Fibroblast of the conjunctiva (primary cell): ENCODE data around the gene MFN1.
"Not testable (repeated sequence)": the region's sequence is repeated elsewhere in the genome, so short reads cannot be mapped to it uniquely, and the experiment has no call there.

Source experiments
- DNase-seq: peaks from one replicate; pipeline ENCODE4 v3.0.0-alpha.2; 2010; ENCODE audit warnings: low read depth

Gene MFN1

DNA sequence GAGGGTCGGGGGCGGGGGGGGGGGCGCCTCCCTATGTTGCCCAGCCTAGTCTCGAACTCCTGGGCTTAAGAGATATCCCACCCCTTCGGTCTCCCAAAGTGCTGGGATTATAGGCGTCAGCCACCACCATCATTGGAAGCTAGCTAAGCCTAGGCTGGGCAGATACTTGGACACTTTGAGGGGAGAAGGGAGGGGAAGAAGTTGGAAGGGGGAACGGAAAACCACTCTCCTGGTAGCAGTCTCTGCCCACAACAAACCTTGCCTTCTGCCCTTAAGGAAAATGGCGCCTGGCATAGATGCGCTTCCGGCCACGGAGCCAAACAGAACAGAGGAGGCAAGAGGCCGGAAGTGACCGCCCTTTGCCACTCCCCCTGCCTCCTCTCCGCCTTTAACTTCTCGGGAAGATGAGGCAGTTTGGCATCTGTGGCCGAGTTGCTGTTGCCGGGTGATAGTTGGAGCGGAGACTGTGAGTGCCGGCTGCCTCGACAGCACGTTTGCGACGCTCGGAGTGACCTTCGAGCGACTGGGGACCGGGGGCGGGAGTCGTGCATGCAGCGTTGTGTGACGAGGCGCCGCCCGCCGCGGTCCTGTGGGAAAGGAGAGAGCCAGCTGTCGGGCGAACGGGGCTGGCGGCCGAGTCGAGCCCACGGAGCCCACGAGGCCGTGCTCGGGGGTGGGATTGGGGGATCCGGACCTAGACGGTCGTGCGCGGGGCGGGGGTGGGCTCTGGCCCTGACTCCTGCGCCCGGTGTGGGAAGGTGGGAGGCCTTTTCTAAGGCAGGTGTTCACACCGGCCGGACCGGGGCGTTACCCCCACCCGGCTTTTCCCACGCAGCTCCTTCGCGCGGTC is at the start of gene MFN1:
MFN1 (plus strand) TSS at position 365 of the 850 bp plus-strand sequence. CDS start 1,143 bp downstream, outside the sequence.
- peak; percentile 94 for DNase-seq

DNA sequence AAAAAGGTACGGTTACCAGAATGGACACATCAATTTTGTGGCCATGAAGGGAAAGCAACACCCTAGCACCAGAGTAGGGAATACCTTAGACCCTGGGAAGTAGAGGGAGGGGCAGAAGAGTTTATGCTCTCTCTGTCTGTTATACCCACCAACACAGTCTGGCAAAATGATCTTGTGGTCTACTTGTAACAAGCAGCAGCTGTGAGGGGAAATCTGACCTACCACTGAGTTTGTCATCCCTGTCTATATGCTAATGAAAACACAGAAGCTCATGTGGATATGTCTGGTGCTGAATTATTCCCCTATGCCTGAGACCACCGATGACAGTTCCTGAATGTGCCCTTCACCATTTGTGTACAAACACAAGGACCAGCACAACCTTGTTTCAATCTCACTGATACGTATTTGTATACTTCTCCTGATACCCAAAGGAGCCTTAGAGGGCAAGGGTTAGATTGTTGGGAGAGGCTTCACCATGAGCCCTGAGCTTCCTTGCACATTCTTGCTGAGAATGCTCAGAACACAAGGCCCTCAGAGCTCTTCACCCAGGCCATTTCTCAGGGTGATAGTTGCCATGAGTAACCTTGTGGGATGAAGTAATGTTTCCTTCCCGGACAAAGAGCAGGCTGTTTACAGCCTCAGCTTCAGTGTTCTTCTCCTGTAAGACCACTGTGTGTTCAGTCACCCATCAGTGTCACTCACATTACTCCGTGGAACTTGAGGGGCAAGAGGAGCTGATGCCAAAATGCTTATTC is 49.4 kb upstream of the MFN1 start:
- no peak for DNase-seq

DNA sequence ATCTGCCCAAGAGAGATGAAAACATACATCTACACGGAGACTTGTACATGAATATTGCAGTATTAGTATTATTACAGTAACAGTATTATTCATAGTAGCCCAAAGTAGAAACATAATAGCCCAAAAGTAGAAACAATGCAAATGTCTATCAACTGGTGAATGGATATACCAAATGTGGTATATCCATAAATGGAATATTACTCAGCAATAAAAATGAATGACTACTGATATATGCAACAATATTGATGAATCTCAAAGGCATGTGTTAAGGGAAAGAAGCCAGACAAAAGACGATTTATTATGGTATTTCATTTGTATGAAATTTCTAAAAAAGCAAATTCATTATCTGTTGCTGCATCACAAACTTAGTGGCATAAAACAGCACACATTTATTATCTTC is 48.2 kb upstream of the MFN1 start:
- no peak for DNase-seq

DNA sequence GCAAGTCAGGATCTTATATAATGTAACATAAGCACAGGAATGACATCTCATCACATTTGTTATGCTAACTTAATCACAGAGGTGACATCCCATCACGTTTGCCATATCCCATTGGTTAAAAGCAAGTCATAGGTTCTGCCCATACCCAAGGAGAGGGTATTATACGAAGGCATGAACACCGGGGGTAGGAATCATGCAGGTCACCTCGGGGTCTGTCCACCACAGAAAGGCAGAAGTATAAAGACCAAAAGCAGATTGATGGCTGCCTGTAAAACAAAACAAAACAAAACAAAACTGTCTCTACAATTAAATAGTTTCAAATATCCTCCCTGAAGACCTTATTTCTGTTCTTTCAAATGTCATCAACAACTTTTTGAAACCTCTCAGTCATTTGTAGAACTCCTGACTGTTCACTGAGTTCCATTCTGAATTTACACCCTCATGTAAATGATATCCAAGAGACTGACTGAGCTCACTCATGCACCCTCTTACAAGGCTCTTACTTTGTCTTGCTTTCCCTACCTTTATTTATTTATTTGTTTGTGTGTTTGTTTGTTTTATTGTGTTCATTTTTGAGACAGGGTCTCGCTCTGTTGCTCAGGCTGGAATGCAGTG is 47.4 kb upstream of the MFN1 start:
- no peak for DNase-seq

DNA sequence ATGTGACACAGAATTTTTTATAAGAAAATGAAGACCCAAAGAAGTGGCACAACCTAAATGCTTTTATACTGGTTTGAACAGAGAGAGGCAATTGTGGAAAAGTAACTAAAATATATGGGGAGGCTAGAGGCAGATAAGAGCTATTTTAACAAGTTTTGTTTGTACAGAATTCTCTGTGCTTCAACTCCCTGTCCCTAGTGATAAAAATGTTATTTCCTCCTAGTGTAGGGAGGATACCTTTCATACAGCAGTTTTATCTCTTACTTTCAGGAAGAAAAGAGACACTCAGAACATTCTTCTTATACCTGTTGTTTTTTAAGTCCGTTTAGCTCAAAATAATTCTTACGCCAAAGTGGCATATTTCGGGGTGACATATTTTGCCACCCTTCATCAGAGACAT is 45.9 kb upstream of the MFN1 start:
- no peak for DNase-seq

DNA sequence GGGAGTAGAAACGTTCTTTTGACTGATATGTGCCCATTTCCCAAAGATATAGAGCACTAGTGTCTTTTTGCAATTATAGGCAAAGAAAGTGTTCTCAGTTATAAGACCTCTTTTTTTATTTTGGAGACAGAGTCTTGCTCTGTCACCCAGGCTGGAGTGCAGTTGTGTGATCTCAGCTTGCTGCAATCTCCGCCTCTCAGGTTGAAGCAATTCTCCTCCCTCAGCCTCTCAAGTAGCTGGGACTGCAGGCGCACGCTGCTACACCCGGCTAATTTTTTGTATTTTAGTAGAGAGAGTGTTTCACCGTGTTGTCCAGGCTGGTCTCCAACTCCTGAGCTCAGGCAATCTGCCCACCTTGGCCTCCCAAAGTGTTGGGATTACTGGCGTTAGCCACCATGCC is 45.4 kb upstream of the MFN1 start:
- no peak for DNase-seq

DNA sequence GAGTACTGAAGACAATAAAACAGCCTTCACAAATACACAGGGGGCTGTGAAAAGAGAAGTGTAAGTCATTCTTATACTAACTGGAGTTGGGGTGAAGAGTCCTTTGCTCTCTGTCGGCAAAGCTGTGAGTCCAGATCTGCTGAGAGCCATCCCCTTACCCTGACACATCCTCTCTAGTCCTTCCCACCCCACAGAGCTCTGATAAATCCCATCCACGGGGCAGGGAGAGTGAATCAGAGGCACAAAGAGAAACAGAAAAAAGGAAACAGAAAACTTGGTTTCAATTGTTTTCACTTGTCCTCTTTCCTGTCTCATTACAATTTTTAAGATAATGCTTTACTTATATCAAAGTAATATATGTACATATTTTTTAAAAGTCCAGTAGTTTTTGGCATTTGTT is 42.9 kb upstream of the MFN1 start:
- DNase-seq, result no peak

DNA sequence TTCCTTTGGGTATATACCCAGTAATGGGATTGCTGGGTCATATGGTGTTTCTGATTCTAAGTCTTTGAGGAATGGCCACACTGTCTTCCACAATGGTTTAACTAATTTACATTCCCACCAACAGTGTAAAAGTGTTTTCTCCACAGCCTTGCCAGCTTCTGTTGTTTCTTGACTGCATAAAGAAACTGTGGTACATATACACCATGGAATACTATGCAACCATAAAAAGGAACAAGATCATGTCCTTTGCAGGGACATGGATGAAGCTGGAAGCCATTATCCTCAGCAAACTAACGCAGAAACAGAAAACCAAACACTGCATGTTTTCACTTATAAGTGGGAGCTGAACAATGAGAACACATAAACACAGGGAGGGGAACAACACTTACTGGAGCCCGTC is 40.1 kb upstream of the MFN1 start:
- DNase-seq, result not testable (repeated sequence)

DNA sequence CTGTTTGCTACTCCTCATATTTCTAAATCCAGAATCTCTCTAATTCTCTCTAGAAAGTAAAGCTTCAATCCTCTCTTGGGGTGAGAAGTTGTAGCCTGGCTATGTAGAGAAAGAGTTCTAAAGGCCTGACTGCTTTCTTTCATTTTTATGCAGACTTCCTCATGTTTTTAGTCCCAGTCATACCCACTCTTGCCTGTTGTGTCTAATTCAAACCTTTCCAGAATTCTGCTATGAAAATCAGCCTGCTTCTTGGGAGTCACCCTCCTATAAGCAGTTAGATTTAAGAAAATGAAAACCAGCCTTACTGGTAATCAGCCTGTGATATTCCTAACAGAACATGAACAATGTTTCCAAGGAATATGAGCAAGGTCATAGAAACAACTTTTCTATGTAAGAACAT is 39.5 kb upstream of the MFN1 start:
- DNase-seq, result no peak

DNA sequence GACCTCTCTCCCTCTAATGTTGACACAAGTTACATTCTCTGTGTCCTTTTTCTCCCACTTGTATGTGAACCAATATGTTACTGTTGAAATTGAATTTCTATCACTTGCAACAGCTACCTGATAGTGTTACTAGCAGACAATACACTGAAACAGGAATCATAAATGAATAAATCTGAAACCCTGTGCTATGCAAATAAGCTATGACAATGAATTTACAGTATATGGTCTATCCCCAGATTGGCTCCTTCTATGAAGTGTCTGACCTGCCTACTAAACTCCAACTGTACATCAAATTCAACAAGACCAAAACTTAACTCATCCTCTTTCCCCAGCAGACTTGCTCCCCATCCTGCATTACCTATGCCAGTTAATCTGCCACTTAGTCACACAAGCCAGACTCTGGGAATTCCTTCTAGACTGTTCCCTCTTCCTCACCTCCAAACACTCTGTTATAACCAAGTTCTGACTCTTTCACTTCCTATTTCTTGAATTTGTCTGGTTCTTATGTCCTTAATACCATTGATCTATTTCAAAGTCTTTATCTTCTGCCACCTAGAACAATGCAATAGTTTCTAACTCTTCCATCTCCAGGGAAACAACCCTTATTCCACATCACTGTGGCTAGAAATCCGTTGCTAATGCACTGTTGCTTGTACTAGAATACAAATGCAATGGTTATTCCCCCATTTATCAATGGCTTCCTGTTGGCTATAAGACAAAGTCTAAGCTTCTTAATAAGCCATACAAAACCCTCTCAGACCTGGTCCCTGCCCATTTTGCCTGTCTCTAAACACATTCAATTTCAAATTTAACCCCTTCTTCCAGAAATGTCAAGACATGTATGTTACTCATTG is 38.1 kb upstream of the MFN1 start:
- DNase-seq, result no peak

DNA sequence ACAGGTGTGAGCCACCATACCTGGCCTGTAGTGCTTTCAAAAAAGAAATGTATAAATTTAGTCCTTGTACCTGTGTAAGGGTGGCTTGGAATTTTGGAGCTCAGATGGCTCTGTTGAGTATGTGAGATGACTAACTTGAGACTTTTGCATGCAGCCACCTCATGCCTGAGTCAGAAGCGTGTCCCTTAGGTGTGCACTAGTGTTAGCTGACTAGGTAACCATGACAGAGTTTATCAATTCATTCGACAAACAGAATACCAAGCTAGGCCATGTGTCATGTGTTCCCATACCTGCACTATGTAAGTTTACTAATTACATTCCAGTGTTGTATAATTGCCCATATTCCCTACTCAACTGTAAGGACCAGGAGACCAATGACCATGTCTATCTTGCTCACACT is 28.6 kb upstream of the MFN1 start:
- DNase-seq, result no peak

DNA sequence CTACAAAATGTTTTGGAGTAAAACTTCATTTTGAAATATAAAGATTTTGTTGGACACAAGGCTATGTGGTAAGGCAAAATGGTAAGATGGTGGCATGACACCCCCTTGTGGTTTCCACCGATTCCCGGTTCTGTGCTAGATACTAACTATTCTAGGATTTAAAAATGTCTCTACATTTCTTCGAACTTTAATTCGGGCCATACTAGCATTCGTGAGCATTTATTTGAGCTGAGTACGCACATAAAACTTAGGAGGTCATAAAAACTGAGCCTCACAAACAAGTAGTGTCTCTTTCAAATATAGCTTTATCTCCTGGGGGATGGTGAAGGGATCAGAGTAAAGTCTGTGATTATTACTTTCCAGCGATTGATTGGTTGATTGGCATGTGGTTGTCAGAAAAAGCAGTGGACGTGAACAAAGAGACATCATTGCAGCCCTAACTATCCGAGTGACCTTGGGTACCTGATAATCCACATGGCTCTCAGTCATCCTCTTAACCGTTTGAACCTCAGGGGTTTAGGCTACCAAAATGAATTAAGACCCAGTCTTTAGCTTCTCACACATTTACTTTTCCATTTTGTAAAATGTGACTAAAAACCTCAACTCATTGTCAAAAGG is 25.7 kb upstream of the MFN1 start:
- DNase-seq, result peak; percentile 42

DNA sequence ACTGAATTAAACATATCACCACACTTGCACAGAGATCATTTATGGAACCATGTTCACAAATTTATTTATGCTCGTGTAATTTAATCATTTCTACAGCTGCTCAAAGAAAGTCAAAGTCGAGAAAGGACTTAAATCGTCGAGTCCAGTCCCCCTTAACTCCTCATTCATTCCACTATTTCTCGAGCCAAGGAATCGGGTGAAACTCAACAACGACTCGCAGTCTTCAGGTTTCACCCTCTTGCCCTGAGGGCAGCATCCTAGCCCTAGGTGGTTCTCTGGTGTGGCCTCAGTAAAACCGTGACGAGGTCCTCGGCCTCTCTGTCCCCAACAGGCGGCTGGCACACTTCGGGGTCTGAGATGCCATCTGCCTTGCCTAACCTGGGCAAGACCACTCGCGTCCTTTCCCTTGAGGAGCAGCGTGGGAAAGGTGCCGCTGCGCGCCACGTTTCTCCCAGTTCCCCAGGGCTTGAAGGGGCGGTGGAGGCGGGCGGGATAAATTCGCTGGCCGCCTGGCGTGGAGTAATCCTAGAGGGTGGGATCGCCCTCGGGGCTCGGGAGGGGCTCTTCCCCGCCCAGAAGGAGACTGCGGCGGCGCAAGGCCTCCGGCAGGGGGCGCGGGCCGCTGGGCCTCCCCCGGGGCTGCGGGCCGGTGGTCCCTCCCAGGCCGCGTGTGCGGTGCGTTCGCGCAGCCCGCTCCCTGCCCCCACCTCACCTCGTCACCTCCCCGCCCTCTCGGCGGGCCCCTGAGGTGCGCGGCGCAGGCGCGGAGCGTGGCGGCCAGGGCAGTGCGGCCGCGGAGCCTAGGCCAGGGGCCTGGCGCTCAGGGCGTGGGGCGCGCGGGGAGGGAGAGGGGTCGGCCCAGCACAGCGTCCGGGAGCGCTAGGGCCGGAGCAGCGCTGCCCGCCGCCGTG is 25.0 kb upstream of the MFN1 start, which contains the start of gene ZNF639:
ZNF639 (plus strand) TSS at position 746 of the 911 bp plus-strand sequence. CDS start 5,263 bp downstream, outside the sequence.
- DNase-seq, result peak; percentile 70

DNA sequence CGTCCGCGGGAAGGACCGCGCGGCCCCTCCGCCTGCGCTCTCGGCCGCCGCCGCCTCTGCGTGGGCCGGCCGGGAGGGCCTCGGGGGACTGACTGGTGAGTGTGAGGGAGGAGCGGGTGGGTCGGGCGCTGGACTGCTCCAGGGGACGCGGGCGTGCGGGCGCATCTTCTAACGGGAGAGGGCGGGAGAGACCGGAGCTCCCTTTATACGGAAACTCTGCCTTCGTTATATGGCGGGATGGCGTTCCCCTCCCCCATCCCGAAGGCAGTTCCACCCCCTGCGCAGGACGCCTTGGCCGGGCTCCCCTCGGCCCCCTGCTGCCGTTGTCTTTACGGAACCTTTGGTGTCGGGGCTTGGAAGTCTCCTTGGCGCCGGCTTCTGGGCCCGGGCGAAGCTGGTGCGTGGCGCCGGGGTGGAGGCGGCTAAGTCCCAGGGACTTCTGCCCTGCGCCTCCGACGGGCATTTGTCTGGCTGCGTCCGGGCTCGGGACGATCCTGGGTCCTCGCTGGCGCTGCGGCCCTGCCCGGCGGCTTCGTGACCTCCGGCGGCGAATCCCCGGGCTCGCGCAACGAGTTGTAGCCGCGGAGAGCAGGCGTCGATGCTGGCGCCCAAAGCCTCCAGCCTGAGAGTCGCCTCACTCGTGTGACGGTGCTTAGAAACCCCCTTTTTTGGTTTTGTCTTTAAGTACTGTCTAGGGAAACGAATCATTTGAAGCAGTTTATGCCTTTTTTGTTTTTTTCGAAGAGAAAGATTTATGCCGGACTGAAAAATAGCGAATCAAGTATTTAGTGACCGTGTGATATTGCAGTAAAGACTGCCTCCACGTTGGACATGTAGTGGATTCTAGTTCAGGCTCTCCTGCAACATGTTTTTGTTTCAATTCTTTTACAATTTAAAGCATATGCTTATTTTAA is 24.1 kb upstream of the MFN1 start:
- peak; percentile 60 for DNase-seq

DNA sequence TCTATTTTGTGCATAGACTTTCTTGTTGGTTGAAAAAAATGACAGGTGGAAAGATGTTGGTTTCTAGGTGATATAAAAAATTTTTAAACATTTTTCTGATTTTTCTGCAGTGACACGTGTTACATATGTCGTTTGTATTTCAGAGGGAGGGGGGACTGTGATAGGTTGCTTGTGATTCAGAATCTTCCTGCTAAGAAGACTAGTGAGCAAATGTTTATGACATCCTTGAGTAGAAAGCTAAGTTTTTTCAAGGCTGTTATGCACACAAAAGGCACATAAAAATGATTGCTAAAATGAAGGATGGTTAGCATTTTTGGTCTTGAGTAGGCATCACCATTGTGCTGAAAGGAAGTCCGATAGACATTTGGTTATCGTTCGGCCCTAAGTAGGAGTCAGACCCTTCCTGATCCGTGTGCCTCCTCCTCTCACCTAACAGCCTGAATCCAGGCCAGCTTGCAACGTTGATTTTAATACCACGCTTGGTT is 23.2 kb upstream of the MFN1 start:
- no peak for DNase-seq

DNA sequence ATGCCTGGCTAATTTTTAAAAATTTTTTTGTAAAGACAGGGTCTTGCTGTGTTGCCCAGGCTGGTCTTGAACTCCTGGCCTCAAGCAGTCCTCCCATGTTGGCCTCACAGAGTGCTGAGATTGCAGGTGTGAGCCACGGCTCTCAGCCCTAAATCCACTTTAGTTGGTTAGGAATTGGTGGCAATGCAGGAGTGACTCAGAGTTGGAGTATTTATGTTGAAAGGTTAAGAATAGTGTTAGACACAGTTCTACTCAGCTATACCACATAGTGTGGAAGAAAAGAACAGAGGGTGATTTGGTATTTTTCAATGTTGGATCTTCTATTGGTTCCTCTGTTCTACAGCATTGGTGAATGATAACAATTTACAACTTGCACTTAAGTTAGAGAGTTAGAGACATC is 17.1 kb upstream of the MFN1 start:
- no peak for DNase-seq

DNA sequence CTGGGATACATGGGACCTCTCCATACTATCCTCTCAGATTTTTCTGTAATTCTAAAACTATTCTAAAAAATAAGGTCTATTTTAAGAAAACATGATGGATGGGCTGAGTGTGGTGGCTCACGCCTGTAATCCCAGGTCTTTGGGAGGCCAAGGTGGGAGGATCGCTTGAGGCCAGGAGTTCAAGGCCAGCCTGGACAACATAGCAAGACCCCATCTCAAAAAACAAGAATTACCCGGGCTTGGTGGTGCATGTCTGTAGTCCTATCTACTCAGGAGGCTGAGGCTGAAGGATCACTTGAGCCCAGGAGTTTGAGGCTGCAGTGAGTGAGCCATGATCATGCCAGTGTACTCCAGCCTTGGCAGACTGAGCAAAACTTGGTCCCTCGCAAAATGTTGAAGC is 15.3 kb upstream of the MFN1 start:
- no peak for DNase-seq

DNA sequence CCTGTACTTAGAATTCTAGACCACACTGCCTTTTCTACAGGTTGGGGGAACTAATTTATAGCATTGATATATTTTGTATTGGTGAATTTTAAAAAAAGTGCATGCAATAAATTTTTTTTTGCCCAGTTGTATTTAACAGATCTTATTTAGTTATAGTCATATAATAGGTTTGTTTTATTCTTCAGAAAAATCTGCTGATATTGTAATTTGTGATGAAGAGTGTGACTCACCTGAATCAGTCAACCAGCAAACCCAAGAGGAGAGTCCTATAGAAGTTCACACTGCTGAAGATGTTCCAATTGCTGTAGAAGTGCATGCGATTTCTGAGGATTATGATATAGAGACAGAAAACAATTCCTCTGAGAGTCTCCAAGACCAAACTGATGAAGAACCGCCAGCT is 14.4 kb upstream of the MFN1 start:
- DNase-seq, result no peak

DNA sequence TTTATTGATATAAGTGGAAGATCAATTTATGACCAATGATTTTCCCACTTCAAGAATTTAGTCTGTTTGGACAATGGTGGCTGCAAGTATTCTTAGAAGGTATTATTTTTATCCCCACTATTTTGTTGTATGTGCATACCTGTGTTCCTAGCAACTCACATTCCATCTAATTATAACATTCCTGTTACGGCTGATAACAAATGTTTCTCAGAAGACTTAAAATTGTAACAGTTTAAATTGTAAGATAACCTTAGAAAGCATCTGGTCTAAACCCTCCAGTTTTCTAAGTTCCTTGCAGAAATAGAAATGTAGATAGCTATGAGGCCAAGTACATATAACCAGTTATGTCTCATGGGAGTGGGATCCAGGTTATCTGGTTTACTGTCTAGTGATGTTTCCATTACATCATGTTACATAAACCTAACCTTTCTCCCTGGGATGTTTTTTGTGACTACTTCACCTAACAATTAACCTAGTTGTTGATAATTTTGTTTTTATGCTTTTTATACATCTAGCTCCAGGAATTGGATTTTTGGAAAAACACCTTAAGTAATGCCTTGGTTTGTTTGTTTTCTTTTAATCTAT is 11.1 kb upstream of the MFN1 start:
- DNase-seq, result no peak
